HTR-8/SVneo (cell line): ENCODE data around the gene HLA-DOB.

Experiments
- DNase-seq: peaks from one replicate; pipeline ENCODE4 v3.0.0; 2011; ENCODE audit warnings: low spot score, mixed read lengths; ENCODE audit not compliant: insufficient read length
- FAIRE-seq: peaks from 2 replicates; lab custom pipeline; 2011; peaks lifted over from hg19 to GRCh38; lab: Jason Lieb, UNC

Gene HLA-DOB

GRCh38 chr6:32816746-32817204 lies at the start of gene HLA-DOB:
HLA-DOB (minus strand) TSS chr6:32817002; CDS start chr6:32816951, 51 bp downstream.
- DNase-seq (peak; percentile 54), FAIRE-seq (no peak)

GRCh38 chr6:32865724-32866443 lies 49.1 kb upstream of the HLA-DOB start:
- no peak for DNase-seq
- FAIRE-seq = no peak

DNA sequence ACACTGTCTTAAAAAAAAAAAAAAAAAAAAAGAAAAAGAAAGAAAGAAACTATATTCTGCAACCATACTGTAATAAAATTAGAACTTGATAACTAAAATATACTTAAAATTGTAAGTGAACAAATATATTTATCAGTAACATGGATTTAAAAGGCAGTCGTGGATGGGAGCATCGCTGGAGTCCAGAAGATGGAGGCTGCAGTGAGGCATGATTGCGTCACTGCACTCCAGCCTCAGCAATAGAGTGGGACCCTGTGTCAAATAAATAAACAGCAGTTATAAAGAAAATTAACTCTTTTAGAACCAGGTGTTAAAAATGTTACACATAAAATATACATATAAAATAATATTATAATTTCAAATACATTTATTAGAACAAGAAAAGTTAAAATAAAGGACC lies 45.9 kb upstream of the HLA-DOB start:
- DNase-seq = no peak
- FAIRE-seq = no peak

DNA sequence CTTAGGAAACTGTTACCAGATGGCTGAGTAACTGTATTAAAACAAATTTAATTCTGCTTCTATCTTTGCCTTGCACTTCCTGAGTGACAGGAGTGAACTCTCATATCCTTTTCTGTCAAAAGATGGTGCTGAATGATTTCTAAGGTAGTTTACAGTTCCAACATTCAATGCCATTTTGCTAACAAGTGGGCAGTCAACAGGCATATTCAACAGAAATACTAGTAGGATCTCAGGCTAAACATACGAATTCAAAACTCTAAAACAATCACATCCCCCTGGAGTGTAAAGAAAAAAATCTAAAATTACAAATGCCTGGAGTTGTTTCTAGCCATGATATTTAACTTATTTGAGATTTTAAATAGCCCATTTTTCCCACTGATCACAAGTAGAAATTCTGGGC lies 43.9 kb upstream of the HLA-DOB start:
- DNase-seq (no peak), FAIRE-seq (no peak)

- FAIRE-seq (no peak), DNase-seq (no peak)
These were observed 41.4 kb upstream of the HLA-DOB start for GRCh38 chr6:32858194-32858593.

DNA sequence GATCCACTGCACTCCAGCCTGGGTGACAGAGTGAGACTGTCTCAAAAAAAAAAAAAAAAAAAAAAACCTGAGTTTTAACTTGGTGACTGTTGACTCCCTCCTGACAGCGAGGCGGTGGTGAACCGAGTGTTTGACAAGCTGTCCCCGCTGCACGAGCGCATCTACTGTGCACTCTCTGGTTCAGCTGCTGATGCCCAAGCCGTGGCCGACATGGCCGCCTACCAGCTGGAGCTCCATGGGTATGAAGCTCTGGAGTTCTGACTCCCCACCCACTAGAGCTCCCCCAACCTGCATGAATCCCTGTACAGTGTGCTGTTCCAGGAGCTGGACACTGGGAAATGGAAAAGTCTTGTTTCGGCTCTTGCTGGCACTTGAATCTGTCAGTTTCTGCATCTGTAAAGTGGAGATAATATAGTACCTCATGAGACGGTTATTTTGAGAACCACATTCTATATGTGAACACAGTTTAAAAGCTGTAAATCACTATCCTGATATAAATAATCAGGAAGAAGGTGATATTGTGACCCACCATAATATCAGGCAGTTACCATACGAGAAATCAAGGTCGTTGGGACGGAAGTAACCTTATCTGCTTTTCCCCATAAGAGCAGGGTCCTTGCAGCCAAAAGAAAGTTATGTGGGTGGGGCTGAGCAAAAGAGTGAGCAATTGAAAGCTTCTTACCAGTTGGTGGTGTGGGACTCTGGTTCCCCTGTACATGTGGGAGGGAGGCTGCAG lies 40.5 kb upstream of the HLA-DOB start:
- DNase-seq (no peak), FAIRE-seq (no peak)

DNA sequence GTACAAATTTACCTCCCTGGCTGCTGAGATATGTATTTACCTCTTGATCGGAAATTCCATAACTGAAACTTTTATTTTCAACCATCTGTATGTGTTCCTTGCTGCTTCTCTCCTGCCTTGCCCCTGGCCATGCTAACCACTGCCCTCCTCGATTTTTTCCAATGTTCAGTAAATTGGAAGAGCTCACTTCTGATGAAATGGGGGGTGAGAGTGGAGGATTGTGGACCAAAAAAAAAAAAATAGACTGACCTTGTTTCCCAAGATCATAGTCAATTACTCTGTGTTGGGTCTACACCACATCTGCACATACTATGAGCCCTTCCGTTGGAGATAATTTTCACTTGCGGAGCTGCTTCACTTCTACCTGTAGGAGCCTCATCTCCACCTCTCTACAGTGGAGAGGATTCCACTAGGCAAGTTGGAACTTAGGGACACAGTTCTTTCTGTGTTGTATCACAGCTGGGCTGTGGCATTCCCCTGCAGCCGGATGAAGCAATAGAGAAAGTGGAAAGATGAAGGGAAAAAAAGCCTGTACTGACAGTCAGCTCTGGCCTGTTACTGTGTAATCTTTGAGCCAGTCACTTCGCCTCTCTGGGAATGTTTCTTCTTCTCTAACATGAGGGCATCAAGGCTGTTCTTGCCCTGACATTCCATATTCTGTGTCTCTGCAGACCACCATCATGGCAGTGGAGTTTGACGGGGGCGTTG lies 38.8 kb upstream of the HLA-DOB start:
- no peak for DNase-seq
- no peak for FAIRE-seq

DNA sequence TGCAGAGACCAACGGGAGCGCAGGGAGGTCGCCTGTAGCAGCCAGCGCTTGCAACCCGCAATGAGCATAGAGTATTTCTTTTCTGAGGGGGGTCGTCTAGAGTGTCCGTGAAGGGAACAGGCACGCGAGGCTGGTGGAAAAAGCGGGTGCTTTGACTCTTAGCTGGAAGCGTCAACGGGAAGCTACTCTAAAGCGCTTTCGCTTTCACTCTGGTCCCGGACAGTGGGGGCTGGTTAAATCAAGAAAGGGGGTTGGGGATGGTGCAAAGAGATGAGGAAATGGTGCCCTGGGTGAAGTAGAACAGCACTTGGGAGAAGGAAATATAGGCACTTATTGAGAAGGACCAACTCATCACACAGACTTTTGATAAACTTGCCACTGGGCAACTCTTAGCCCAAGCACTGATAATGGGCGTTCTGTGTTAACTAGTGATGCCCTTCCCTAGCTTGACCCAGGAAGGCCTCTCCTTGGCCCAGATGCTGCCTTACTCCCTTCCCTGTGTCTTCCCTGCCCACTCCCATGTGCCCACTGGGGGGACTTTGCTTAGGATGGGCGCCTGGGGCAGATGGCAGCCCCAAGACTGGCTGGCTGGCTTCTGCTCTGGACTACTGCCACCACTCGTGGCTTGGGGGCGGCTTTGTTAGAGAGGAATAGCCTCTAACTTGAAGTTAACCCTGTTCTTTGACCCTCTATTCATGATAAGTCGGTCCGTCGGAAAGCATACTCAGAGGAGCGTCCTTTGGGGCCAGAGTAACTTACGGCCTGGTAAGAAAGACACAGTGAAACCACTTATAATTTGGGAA lies 37.8 kb upstream of the HLA-DOB start:
- DNase-seq = peak; percentile 24
- no peak for FAIRE-seq

DNA sequence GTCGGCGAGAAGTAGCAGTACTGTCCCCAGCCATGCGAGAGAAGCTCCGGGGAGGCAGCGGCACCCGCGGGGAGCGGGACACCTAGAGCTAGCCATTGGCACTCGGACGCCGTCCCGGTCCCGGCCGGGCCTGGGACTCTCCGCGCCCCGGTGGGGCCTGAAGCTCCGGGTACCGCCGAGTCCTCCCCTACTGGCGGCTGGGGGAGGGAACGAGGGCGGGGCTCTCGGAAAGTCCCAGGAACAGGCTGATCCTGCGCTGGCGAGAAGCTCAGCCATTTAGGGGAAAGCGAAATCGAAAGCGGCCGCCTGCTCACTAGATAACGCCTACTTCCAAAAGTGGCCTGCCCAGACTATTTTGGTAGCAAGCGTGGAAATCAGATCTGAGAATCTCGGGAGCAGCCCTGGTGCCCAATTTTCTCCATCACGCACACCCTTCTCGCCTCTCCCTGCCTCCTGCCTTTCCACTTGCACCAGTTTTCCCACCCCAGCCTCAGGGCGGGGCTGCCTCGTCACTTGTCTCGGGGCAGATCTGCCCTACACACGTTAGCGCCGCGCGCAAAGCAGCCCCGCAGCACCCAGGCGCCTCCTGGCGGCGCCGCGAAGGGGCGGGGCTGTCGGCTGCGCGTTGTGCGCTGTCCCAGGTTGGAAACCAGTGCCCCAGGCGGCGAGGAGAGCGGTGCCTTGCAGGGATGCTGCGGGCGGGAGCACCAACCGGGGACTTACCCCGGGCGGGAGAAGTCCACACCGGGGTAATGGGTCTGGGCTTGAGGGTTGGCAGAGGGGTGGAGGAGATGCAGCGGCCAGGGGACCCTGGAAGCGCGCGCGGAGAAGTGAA lies 37.0 kb upstream of the HLA-DOB start, which contains the start of the genes PSMB9 and TAP1:
TSS of gene PSMB9 (plus strand) at position 652 of the 835 bp plus-strand sequence. CDS start at position 690, 38 bp downstream.
TSS of gene TAP1 (minus strand) at position 164 of the 835 bp plus-strand sequence. CDS start at position 96, 68 bp downstream.
- FAIRE-seq (peak; percentile 97), DNase-seq (peak; percentile 89)

- FAIRE-seq (no peak), DNase-seq (peak; percentile 23)
These were observed 36.2 kb upstream of the HLA-DOB start for GRCh38 chr6:32852844-32853540.

DNA sequence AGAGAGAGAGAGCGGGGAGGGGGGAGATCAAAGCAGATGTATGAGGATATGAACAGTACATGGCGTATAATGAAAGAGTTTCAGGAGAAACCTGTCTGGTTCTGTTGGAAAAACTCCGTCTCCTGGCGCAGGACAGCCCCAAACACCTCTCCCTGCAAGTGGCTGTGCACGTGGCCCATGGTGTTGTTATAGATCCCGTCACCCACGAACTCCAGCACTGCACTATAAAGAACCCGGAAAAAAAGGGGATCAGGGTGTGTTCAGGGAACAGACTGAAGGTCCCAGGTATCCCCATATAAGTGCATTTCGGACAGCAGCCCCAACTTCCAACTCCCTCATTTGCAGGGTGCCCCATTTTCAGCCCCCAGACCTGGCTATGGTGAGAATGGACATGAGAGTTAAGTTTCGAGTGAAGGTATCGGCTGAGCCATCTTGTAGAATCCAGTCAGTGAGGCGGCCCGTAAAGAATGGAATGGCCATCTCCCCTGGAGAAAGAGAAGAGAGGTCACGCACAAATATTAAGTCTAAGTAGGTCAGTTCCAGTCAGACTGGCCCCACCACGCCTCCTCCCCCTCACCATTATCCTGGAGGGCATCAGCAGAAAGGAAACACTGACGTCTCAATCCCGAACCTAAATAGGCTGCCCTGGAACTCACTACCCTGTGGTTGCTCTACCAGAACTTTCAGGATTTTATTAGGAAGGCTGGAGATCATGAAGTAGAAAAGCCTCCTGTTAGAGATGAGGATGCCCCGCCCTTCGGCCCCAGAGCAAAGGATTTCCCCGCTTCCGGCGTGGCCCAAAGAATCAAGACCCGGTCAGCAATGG lies 35.4 kb upstream of the HLA-DOB start:
- DNase-seq = peak; percentile 5

GRCh38 chr6:32851025-32851424 lies 34.2 kb upstream of the HLA-DOB start:
- DNase-seq (no peak), FAIRE-seq (no peak)

More for the DNA sequence above, 35.4 kb upstream of the HLA-DOB start:
- no peak for FAIRE-seq

DNA sequence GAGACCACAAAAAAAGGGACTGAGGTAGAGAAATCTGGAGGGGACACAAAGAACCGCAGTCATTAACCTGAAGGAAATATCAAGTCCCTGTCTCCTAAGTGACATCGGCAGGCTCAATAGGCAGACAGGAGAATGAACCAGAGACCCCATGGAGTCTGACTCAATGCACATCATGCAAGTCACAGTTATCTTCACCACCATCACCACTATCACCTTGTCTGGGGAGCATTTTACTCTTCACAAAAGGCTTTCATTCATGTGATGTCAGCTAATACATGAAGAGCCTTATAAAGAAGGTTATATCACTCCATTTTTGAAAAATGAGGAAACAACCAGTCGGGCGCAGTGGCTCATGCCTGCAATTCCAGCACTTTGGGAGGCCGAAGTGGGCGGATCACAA lies 32.3 kb upstream of the HLA-DOB start:
- DNase-seq (no peak), FAIRE-seq (no peak)

GRCh38 chr6:32847795-32848194 lies 31.0 kb upstream of the HLA-DOB start:
- DNase-seq (no peak), FAIRE-seq (no peak)

DNA sequence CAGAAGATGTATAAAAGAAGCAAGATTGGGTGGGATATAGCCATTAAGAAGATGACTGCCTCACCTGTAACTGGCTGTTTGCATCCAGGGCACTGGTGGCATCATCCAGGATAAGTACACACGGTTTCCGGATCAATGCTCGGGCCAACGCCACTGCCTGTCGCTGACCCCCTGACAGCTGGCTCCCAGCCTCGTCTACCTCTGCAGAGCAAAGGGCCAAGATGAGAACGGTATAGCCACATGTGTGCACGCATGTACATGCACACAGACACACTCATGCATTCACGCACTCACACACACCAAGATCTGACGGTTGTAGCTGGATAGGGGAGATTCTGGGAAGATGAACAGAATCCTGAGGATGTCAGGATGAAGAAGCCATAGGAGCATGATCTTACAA lies 30.2 kb upstream of the HLA-DOB start:
- FAIRE-seq (no peak), DNase-seq (no peak)

DNA sequence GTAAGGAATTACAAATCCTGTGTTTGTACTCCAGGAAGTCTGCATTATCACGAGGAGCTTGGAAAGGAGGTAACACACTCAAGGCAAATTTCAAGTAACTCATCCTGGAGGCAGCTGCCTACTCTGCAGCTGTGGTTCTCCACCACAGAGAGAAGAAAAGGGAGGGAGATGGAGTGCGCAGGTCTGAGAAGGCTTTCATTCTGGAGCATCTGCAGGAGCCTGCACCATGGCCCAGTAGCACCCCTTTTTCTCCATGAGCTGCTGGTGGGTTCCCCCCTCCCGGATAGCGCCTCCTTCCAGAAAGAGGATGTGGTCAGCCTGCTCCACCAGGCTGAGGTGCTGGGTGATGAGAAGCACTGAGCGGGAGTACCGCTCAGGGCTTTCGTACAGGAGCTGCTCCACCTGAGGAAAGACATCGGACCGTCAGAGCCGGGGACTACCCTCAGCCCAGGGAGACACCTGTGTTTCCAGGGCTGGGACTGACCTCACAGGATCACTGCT lies 28.6 kb upstream of the HLA-DOB start:
- no peak for DNase-seq
- FAIRE-seq = no peak

- FAIRE-seq = no peak
- no peak for DNase-seq
These were observed 28.1 kb upstream of the HLA-DOB start for GRCh38 chr6:32844839-32845383.
